Activated T-cell treated with anti-CD3 and anti-CD28 coated beads, Interleukin-2, amount 50 U/mL, for 24 hours (primary cell): ENCODE measurements around the gene NTF3.

Experiments used
- DNase-seq: peaks from one replicate; pipeline ENCODE4 v3.0.0-alpha.2; 2020
- H3K27ac Mint-ChIP-seq: 2 replicates; pipeline ENCODE4 v1.8.0; 2020; ENCODE audit warnings: mild to moderate bottlenecking, mixed read lengths
- H3K27me3 Mint-ChIP-seq: 2 replicates; pipeline ENCODE4 v1.8.0; 2020; ENCODE audit warnings: mixed read lengths
- H3K36me3 Mint-ChIP-seq: 2 replicates; pipeline ENCODE4 v1.8.0; 2020; ENCODE audit warnings: low read depth, mixed read lengths
- H3K4me1 Mint-ChIP-seq: 2 replicates; pipeline ENCODE4 v1.8.0; 2020; ENCODE audit warnings: low read depth, mixed read lengths
- H3K4me3 Mint-ChIP-seq: 2 replicates; pipeline ENCODE4 v1.8.0; 2020; ENCODE audit warnings: mild to moderate bottlenecking, moderate library complexity, mixed read lengths
- H3K9me3 Mint-ChIP-seq: 2 replicates; pipeline ENCODE4 v1.8.0; 2020; ENCODE audit warnings: mixed read lengths

NTF3 gene

GRCh38 chr12:5500331-5500659, 68.4 kb downstream of the NTF3 start:
- Mint-ChIP-seq H3K36me3 (no peaks in the 10 kb centered on the region), H3K4me3 (no peak overlapping the region), H3K27ac (no peak overlapping the region), H3K27me3 (peaks cover 6% of the 10 kb centered on the region), H3K4me1 (no peaks in the 10 kb centered on the region), H3K9me3 (no peaks in the 10 kb centered on the region)
- no peak for DNase-seq

GRCh38 chr12:5503774-5504173, 71.9 kb downstream of the NTF3 start:
- DNase-seq = no peak
- H3K27me3 Mint-ChIP-seq = peaks cover 6% of the 10 kb centered on the region
- H3K4me3 Mint-ChIP-seq = no peak overlapping the region
- no peaks in the 10 kb centered on the region for H3K4me1 Mint-ChIP-seq
- H3K9me3 Mint-ChIP-seq = no peaks in the 10 kb centered on the region
- no peak overlapping the region for H3K27ac Mint-ChIP-seq
- H3K36me3 Mint-ChIP-seq = no peaks in the 10 kb centered on the region

GRCh38 chr12:5505116-5505515, 73.2 kb downstream of the NTF3 start:
- H3K27ac Mint-ChIP-seq = no peak overlapping the region

GRCh38 chr12:5505751-5506150, 73.8 kb downstream of the NTF3 start:
- H3K27ac Mint-ChIP-seq = no peak overlapping the region
- H3K27me3 Mint-ChIP-seq = peaks cover 6% of the 10 kb centered on the region
- no peaks in the 10 kb centered on the region for H3K9me3 Mint-ChIP-seq
- H3K36me3 Mint-ChIP-seq = no peaks in the 10 kb centered on the region
- H3K4me3 Mint-ChIP-seq = no peak overlapping the region
- H3K4me1 Mint-ChIP-seq = no peaks in the 10 kb centered on the region
- no peak for DNase-seq

More at GRCh38 chr12:5505116-5505515, 73.2 kb downstream of the NTF3 start:
- no peak for DNase-seq
- Mint-ChIP-seq H3K9me3 (no peaks in the 10 kb centered on the region), H3K27me3 (peaks cover 6% of the 10 kb centered on the region), H3K4me3 (no peak overlapping the region), H3K36me3 (no peaks in the 10 kb centered on the region), H3K4me1 (no peaks in the 10 kb centered on the region)

- H3K36me3 Mint-ChIP-seq = no peaks in the 10 kb centered on the region
- H3K4me1 Mint-ChIP-seq = no peaks in the 10 kb centered on the region
Observed at GRCh38 chr12:5506295-5506694, 74.4 kb downstream of the NTF3 start.

GRCh38 chr12:5506821-5507231, 74.9 kb downstream of the NTF3 start:
- Mint-ChIP-seq H3K36me3 (no peaks in the 10 kb centered on the region), H3K9me3 (no peaks in the 10 kb centered on the region), H3K4me3 (no peak overlapping the region), H3K4me1 (no peaks in the 10 kb centered on the region), H3K27ac (no peak overlapping the region), H3K27me3 (peaks cover 9% of the 10 kb centered on the region)
- no peak for DNase-seq

More at GRCh38 chr12:5506295-5506694, 74.4 kb downstream of the NTF3 start:
- no peak for DNase-seq
- no peak overlapping the region for H3K4me3 Mint-ChIP-seq
- no peaks in the 10 kb centered on the region for H3K9me3 Mint-ChIP-seq
- no peak overlapping the region for H3K27ac Mint-ChIP-seq
- peaks cover 7% of the 10 kb centered on the region for H3K27me3 Mint-ChIP-seq

- no peaks in the 10 kb centered on the region for H3K36me3 Mint-ChIP-seq
- no peaks in the 10 kb centered on the region for H3K4me1 Mint-ChIP-seq
- no peak for DNase-seq
- no peak overlapping the region for H3K4me3 Mint-ChIP-seq
- no peak overlapping the region for H3K27ac Mint-ChIP-seq
- H3K27me3 Mint-ChIP-seq = peaks cover 9% of the 10 kb centered on the region
- no peaks in the 10 kb centered on the region for H3K9me3 Mint-ChIP-seq
Observed at GRCh38 chr12:5507401-5507935, 75.6 kb downstream of the NTF3 start.

- Mint-ChIP-seq H3K36me3 (no peaks in the 10 kb centered on the region), H3K4me3 (no peak overlapping the region), H3K4me1 (no peaks in the 10 kb centered on the region), H3K9me3 (no peaks in the 10 kb centered on the region), H3K27ac (no peak overlapping the region), H3K27me3 (peaks cover 12% of the 10 kb centered on the region)
- DNase-seq = no peak
Observed at GRCh38 chr12:5507944-5508343, 76.0 kb downstream of the NTF3 start.

- Mint-ChIP-seq H3K36me3 (no peaks in the 10 kb centered on the region), H3K27me3 (peaks cover 18% of the 10 kb centered on the region), H3K4me1 (no peaks in the 10 kb centered on the region), H3K4me3 (no peak overlapping the region), H3K27ac (no peak overlapping the region), H3K9me3 (no peaks in the 10 kb centered on the region)
- DNase-seq = no peak
Observed at GRCh38 chr12:5509102-5509501, 77.2 kb downstream of the NTF3 start.

GRCh38 chr12:5509557-5509956, 77.6 kb downstream of the NTF3 start:
- Mint-ChIP-seq H3K36me3 (no peaks in the 10 kb centered on the region), H3K9me3 (no peaks in the 10 kb centered on the region), H3K4me3 (no peak overlapping the region), H3K27me3 (peaks cover 21% of the 10 kb centered on the region), H3K4me1 (no peaks in the 10 kb centered on the region), H3K27ac (no peak overlapping the region)
- DNase-seq = no peak

GRCh38 chr12:5510251-5510805, 78.4 kb downstream of the NTF3 start:
- no peak for DNase-seq
- Mint-ChIP-seq H3K36me3 (no peaks in the 10 kb centered on the region), H3K27me3 (peaks cover 21% of the 10 kb centered on the region), H3K9me3 (no peaks in the 10 kb centered on the region), H3K4me3 (no peak overlapping the region), H3K4me1 (no peaks in the 10 kb centered on the region), H3K27ac (no peak overlapping the region)

- H3K9me3 Mint-ChIP-seq = no peaks in the 10 kb centered on the region
- no peaks in the 10 kb centered on the region for H3K36me3 Mint-ChIP-seq
- H3K4me3 Mint-ChIP-seq = no peak overlapping the region
- no peak overlapping the region for H3K27ac Mint-ChIP-seq
- DNase-seq = no peak
- H3K4me1 Mint-ChIP-seq = no peaks in the 10 kb centered on the region
- H3K27me3 Mint-ChIP-seq = peaks cover 21% of the 10 kb centered on the region
Observed at GRCh38 chr12:5511256-5511643, 79.3 kb downstream of the NTF3 start.

- no peak overlapping the region for H3K27ac Mint-ChIP-seq
- no peaks in the 10 kb centered on the region for H3K9me3 Mint-ChIP-seq
- H3K4me3 Mint-ChIP-seq = no peak overlapping the region
Observed at GRCh38 chr12:5511644-5512600, 80.0 kb downstream of the NTF3 start.

GRCh38 chr12:5512601-5512970, 80.7 kb downstream of the NTF3 start:
- no peak for DNase-seq
- Mint-ChIP-seq H3K27me3 (peaks cover 21% of the 10 kb centered on the region), H3K27ac (no peak overlapping the region), H3K4me1 (no peaks in the 10 kb centered on the region), H3K9me3 (no peaks in the 10 kb centered on the region), H3K4me3 (no peak overlapping the region), H3K36me3 (no peaks in the 10 kb centered on the region)

More at GRCh38 chr12:5511644-5512600, 80.0 kb downstream of the NTF3 start:
- H3K36me3 Mint-ChIP-seq = no peaks in the 10 kb centered on the region
- DNase-seq = no peak
- H3K4me1 Mint-ChIP-seq = no peaks in the 10 kb centered on the region
- H3K27me3 Mint-ChIP-seq = peaks cover 21% of the 10 kb centered on the region

- Mint-ChIP-seq H3K9me3 (no peaks in the 10 kb centered on the region), H3K36me3 (no peaks in the 10 kb centered on the region), H3K4me3 (no peak overlapping the region), H3K27me3 (peaks cover 21% of the 10 kb centered on the region), H3K4me1 (no peaks in the 10 kb centered on the region), H3K27ac (no peak overlapping the region)
- no peak for DNase-seq
Observed at GRCh38 chr12:5513406-5513805, 81.5 kb downstream of the NTF3 start.
